Prostate gland (tissue), 2 donors: Measurements from ENCODE around the gene ATRAID. TPM values are rescaled to one million over a fixed set of nuclear protein-coding genes. Genes with fewer than 3 reads are reported as not detected.

Experiments
- DNase-seq: peaks from one replicate; pipeline ENCODE4 v3.0.0-alpha.2; 2019; ENCODE audit warnings: low spot score
- H3K27ac ChIP-seq, 2 donors: fragments of 200-600 bp; sonication (generic); 2 replicates each; pipeline ENCODE4 v1.5.1; 2017 to 2019
- H3K27me3 ChIP-seq: fragments of 200-600 bp; sonication (generic); replicated peaks from 2 replicates; pipeline ENCODE4 v1.5.1; 2019; ENCODE audit not compliant: insufficient read depth
- H3K36me3 ChIP-seq, 2 donors: fragments of 200-600 bp; sonication (generic); 1 replicate in 1 of 2; 2 replicates in 1 of 2; pipeline versions ENCODE4 v1.5.1 to v1.8.1; 2017 to 2019
- H3K4me1 ChIP-seq: fragments of 200-600 bp; sonication (generic); replicated peaks from 2 replicates; pipeline ENCODE4 v1.5.1; 2019
- H3K4me3 ChIP-seq, 2 donors: fragments of 200-600 bp; sonication (generic); 2 replicates each; pipeline ENCODE4 v1.5.1; 2017 to 2019
- H3K9me3 ChIP-seq: fragments of 200-600 bp; sonication (generic); 2 replicates; pipeline ENCODE4 v1.5.1; 2017
- CTCF ChIP-seq, 4 experiments: fragments of 200-600 bp in 2 of 4; fragments of 450-650 bp in 2 of 4; sonication (generic) in 2 of 4; IDR thresholded peaks; 1 replicate in 3 of 4; 2 replicates in 1 of 4; pipeline ENCODE4 v1.5.1; 2016 to 2019; ENCODE audit warnings: antibody characterized with exemption in 4 of 4, mild to moderate bottlenecking in 2 of 4, moderate library complexity in 2 of 4
- POLR2A ChIP-seq: fragments of 450-650 bp; IDR thresholded peaks from one replicate; pipeline ENCODE4 v1.6.1; 2016; ENCODE audit warnings: antibody characterized with exemption, mild to moderate bottlenecking
- POLR2AphosphoS5 ChIP-seq: sonication (generic); formaldehyde crosslinking; IDR thresholded peaks from one replicate; pipeline ENCODE4 v1.6.1; 2017; ENCODE audit warnings: antibody characterized with exemption
- WGBS: methylation state at CpG from one replicate; pipeline ENCODE4 v1.1.5; 2018; 5-methylcytosine and 5-hydroxymethylcytosine counted together
- intact Hi-C: fragments of 100-400 bp; cut with DNase I; formaldehyde crosslinking; loops from one replicate; pipeline ENCODE4 v1.14.2; 2022
- total RNA-seq, 2 donors: library from RNA; depleted of rRNA; stranded (reverse); fragments of >200 nt; gene quantifications; one replicate each; pipeline ENCODE4 v1.1.0, GENCODE V29; 2016

Gene ATRAID
- total RNA-seq, 2 donors from 2014 or later: 217 to 222 TPM

GRCh38 chr2:27220091-27220490, 8.2 kb downstream of the ATRAID start:
- Histone ChIP-seq H3K4me3 (no peak overlapping the region), H3K9me3 (no peaks in the 10 kb centered on the region), H3K27me3 (no peaks in the 10 kb centered on the region), H3K4me1 (peaks cover 3% of the 10 kb centered on the region), H3K27ac (no peak overlapping the region), H3K36me3 (no peaks in the 10 kb centered on the region)
- TF ChIP-seq POLR2A (no peak), CTCF (IDR thresholded peaks at IDR 0.05) (no peak), POLR2AphosphoS5 (no peak)
- 89% methylated on average over 7 of the region's 7 CpGs for WGBS
- DNase-seq: no peak
- intact Hi-C loops: no loop called here

GRCh38 chr2:27221166-27221565, 9.3 kb downstream of the ATRAID start:
- H3K4me3 ChIP-seq: no peak overlapping the region
- intact Hi-C loops: no loop called here
- no peak for DNase-seq
- H3K27ac ChIP-seq: no peak overlapping the region
- peaks cover 3% of the 10 kb centered on the region for H3K4me1 ChIP-seq
- H3K9me3 ChIP-seq: no peaks in the 10 kb centered on the region
- TF ChIP-seq POLR2A: no peak
- WGBS: 55% methylated on average over 3 of the region's 3 CpGs
- H3K27me3 ChIP-seq: no peaks in the 10 kb centered on the region
- peaks cover 0 to 4% of the 10 kb centered on the region in 2 donors for H3K36me3 ChIP-seq

GRCh38 chr2:27222407-27222806, 10.6 kb downstream of the ATRAID start:
- no peak for DNase-seq
- H3K9me3 ChIP-seq: no peaks in the 10 kb centered on the region
- H3K36me3 ChIP-seq: peaks cover 0 to 10% of the 10 kb centered on the region in 2 donors
- no peaks in the 10 kb centered on the region for H3K4me1 ChIP-seq
- TF ChIP-seq CTCF (IDR thresholded peaks at IDR 0.05): no peak
- TF ChIP-seq POLR2AphosphoS5: no peak
- TF ChIP-seq POLR2A: no peak
- 98% methylated on average over 5 of the region's 5 CpGs for WGBS
- H3K4me3 ChIP-seq: no peak overlapping the region
- no peaks in the 10 kb centered on the region for H3K27me3 ChIP-seq
- no peak overlapping the region for H3K27ac ChIP-seq
- intact Hi-C loops: no loop called here

- H3K4me1 ChIP-seq: no peaks in the 10 kb centered on the region
- no peak for DNase-seq
- intact Hi-C loops: no loop called here
- H3K4me3 ChIP-seq: no peak overlapping the region
- 96% methylated on average over 6 of the region's 6 CpGs for WGBS
- no peak overlapping the region for H3K27ac ChIP-seq
- TF ChIP-seq CTCF (IDR thresholded peaks at IDR 0.05) (no peak), POLR2A (no peak), POLR2AphosphoS5 (no peak)
- H3K9me3 ChIP-seq: no peaks in the 10 kb centered on the region
- no peaks in the 10 kb centered on the region for H3K27me3 ChIP-seq
- peaks cover 0 to 10% of the 10 kb centered on the region in 2 donors for H3K36me3 ChIP-seq
These were observed 11.6 kb downstream of the ATRAID start for GRCh38 chr2:27223416-27223815.

- 94% methylated on average over 9 of the region's 9 CpGs for WGBS
- no peak overlapping the region for H3K27ac ChIP-seq
- no peak for DNase-seq
These were observed 13.7 kb downstream of the ATRAID start for GRCh38 chr2:27225526-27225925.

More at GRCh38 chr2:27225526-27225925, 13.7 kb downstream of the ATRAID start:
- Histone ChIP-seq H3K9me3 (no peaks in the 10 kb centered on the region), H3K36me3 (peaks cover 0 to 10% of the 10 kb centered on the region in 2 donors), H3K27me3 (no peaks in the 10 kb centered on the region), H3K4me3 (no peak overlapping the region), H3K4me1 (no peaks in the 10 kb centered on the region)
- TF ChIP-seq POLR2A (no peak), CTCF (IDR thresholded peaks at IDR 0.05) (no peak), POLR2AphosphoS5 (no peak)
- intact Hi-C loops: no loop called here
